ENCODE measurements around the gene ABCA4. TPM values are rescaled to one million over a fixed set of nuclear protein-coding genes. Genes with fewer than 3 reads are reported as not detected.

Gene ABCA4
- total RNA-seq, 2 experiments from 2014 or later: not detected

DNA sequence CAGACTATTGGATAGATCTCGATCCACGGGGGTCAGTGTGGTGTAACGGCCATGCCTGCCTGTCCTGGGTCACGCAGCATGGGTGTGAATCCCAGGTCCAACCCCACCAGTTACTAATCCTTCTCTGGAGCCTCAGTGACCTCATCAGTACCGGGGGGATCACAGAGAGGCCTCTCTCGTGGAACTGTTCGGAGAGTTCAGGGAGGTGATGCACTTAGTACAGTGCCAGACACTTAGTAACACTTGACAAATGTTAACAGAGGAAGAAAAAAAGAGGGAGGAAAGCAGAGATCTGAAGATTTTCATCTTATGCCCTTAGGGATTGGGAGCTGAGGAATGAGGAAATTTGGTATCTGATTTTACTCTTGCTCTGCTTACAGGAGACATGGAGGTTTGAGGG, 2.9 kb downstream of the ABCA4 start:
- Mint-ChIP-seq H3K4me3 (no peak overlapping the region), H3K27ac (no peak overlapping the region), H3K9me3 (no peaks in the 10 kb centered on the region), H3K27me3 (peaks cover 2% of the 10 kb centered on the region), H3K4me1 (no peaks in the 10 kb centered on the region), H3K36me3 (ENCODE audit: low read depth) (no peaks in the 10 kb centered on the region)
- no peak for DNase-seq
- POLR2A ChIA-PET: no interaction called here
- CTCF ChIA-PET: no interaction called here

DNA sequence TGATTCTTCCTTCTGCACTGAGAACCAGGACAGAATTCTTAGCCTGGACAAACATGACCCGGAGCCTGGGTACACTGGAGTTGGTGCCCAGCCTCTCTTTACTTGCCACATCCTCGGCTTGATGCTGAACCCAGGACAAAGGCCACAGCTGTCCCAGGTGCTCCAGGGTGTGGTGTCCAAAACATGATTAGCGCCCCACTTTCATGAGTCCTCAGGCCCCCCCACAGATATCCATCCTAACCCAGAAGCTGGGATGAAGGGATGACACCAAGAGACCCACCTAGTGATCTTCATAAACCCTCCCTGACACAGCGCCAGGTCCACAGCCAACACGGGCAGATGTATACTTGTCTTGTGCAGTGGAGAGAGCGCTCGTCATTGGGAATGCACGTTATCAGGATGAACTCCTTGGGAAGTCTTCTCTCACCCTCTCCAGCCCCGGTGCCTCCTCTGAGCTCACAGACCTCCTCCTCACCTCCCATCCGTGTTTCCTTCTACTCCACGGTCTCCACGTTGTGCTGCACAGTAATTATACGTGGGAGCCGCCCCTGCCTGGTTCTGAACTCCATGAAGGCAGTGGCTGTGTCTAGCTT, 3.6 kb downstream of the ABCA4 start:
- Mint-ChIP-seq H3K27ac (no peak overlapping the region), H3K4me3 (no peak overlapping the region), H3K9me3 (no peaks in the 10 kb centered on the region), H3K36me3 (ENCODE audit: low read depth) (no peaks in the 10 kb centered on the region), H3K27me3 (peaks cover 2% of the 10 kb centered on the region), H3K4me1 (no peaks in the 10 kb centered on the region)
- ChIA-PET CTCF (no interaction called here), POLR2A (no interaction called here)
- DNase-seq: no peak

DNA sequence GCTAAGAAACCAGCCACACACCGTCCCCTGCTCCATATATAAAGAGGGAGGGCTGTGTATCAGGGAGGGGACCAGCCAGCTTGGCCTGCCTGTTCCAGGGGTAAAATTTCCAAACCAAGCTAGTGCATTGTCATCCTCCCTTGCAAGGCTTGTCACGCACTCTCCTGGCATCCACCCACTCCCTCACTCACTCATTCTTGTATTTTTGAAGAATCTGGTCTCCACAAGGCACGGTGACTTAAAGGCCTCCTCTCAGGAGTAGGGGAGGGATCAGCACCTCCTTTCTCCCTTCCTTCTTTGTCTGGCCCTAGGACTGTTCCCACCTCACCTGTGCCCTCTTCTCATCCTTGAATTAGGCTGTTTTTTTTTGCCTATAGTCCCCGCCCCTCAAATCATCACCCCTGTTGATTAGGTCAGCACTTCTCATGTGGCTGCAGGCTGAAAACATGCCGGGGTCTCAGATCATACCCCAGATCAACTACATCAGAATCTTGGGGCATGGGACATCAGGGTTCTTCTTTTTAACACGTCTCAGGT, 5.0 kb downstream of the ABCA4 start:
- H3K4me3 Mint-ChIP-seq: no peak overlapping the region
- no peak overlapping the region for H3K27ac Mint-ChIP-seq
- no peaks in the 10 kb centered on the region for H3K9me3 Mint-ChIP-seq
- POLR2A ChIA-PET: no interaction called here
- H3K36me3 Mint-ChIP-seq (ENCODE audit: low read depth): no peaks in the 10 kb centered on the region
- H3K4me1 Mint-ChIP-seq: no peaks in the 10 kb centered on the region
- CTCF ChIA-PET: no interaction called here
- no peak for DNase-seq
- H3K27me3 Mint-ChIP-seq: peaks cover 2% of the 10 kb centered on the region

DNA sequence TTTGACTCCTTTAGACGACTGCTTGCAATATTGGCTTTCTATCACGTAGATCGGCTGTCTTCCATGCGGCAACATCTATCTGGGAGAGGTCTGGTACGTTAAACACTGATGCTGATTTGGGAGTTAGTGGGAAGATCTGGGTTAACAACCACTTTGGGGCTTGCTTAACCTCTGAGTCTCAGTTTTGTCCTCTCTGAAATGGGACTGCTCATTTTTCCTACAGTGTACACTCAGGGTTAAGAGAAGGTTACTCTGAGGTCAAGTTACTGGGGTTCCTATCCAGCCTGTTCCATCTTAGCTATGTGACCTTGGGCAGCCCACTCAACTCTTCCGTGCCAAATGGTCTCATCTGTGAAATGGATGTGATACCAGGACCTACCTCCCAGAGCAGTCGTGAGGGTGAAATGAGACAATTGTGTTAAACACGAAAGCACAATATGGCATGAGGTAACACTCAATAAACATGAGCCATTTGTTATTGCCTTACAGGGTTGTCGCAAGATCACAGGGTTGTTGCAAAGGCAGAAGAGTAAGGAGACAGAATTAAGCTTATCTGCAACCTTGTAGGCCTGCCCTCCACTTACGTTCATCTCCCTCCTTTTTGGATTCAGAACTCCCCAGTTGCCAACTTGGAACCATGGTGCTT, 5.6 kb downstream of the ABCA4 start:
- no peaks in the 10 kb centered on the region for H3K36me3 Mint-ChIP-seq (ENCODE audit: low read depth)
- H3K4me3 Mint-ChIP-seq: no peak overlapping the region
- ChIA-PET POLR2A (no interaction called here), CTCF (no interaction called here)
- H3K4me1 Mint-ChIP-seq: no peaks in the 10 kb centered on the region
- no peak overlapping the region for H3K27ac Mint-ChIP-seq
- no peak for DNase-seq
- peaks cover 4% of the 10 kb centered on the region for H3K27me3 Mint-ChIP-seq
- H3K9me3 Mint-ChIP-seq: no peaks in the 10 kb centered on the region

DNA sequence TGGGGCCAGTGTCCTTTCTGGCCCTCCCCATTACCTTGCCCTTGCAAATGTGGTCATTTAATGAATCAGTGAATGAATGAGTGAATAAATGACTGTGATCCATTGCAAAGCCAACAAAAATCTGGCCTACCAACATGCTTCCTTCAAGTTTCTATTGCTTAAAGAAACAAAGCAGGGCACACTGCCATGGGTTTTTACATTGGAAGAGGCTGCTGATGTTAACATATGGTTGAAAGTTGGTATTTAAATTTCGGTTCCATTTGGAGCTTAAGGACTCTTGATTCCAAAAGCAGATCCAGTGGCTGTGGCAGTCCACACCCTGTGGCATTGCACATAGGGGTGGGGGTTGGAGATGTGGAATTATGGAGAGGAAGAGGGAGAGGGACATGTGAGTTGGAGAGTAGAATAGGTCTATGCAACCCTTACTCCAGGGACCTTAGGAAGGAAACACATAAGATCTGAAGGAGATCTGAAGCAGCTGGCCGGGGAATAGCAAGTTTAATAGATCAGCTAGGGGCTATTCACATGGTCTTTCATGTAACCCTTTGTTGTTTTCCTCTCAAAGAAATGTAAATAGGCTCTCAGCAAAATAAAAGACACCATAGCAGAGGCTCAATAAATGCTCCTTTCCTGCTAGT, 7.2 kb downstream of the ABCA4 start:
- H3K4me1 Mint-ChIP-seq: no peaks in the 10 kb centered on the region
- H3K36me3 Mint-ChIP-seq (ENCODE audit: low read depth): no peaks in the 10 kb centered on the region
- no peak for DNase-seq
- H3K27ac Mint-ChIP-seq: no peak overlapping the region
- no peak overlapping the region for H3K4me3 Mint-ChIP-seq
- ChIA-PET CTCF (no interaction called here), POLR2A (no interaction called here)
- H3K9me3 Mint-ChIP-seq: no peaks in the 10 kb centered on the region
- peaks cover 4% of the 10 kb centered on the region for H3K27me3 Mint-ChIP-seq

DNA sequence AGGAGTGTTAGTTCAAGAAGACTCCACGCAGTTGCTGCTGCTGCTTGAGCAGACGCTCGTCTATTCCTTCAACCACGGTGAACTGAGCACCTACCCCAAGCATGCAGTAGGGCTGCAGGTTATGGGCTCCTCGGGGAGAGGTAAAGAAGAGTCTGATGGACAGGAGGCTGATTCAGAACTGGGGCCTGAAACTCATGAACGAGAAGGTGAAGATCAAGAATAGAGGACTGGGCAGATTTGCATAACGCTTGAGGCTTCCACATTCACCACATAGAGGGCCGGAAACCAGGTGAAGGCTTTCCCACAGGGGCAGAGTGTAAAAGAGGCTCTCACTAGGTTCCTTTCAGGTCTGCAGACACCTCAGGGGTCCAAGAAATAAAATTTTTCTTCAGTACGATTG, 9.1 kb downstream of the ABCA4 start:
- Mint-ChIP-seq H3K27ac (no peak overlapping the region), H3K36me3 (ENCODE audit: low read depth) (no peaks in the 10 kb centered on the region), H3K4me3 (no peak overlapping the region), H3K9me3 (no peaks in the 10 kb centered on the region), H3K27me3 (peaks cover 17% of the 10 kb centered on the region), H3K4me1 (peaks cover under 1% of the 10 kb centered on the region)
- ChIA-PET CTCF (no interaction called here), POLR2A (no interaction called here)
- DNase-seq: no peak

DNA sequence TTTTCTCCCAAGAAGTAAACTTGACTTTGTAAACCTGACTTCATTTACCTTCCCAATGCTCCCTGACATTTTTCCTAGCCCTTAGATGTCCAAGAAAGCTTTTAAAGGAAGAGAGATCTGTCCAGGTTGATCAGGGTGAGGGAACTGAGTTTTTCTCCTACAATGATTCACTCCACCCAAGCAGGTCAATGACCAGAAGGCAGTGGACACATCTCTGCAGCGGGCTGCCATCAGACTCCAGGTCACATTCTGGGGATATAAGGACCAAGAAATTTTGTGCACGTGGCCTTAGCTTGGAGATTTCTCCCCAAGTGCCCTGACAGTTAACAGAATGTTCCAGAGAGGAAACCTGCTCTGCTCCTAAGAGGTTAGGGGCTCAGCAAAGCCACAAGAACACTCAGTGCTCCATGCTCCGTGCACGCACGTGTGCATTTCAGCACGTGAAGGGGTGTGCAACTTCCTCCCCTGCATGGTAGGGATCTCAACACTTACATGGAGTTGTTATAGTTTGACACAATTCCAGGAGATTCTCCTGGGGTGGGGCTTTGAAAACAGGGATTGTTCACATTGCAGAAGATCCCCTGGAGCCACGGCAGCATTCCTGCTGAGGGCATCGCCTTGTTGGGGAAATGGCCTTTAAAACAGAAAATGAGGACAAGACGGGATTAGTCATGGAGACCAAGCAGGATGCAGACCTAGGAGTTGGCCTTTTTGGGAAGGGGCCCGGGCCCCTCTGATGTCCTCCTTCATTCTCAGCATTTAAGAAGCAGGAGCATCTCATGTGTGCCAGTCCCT, 9.8 kb downstream of the ABCA4 start:
- no peak for DNase-seq
- H3K9me3 Mint-ChIP-seq: no peaks in the 10 kb centered on the region
- peaks cover 7% of the 10 kb centered on the region for H3K4me1 Mint-ChIP-seq
- no peak overlapping the region for H3K27ac Mint-ChIP-seq
- POLR2A ChIA-PET: no interaction called here
- peaks cover 24% of the 10 kb centered on the region for H3K27me3 Mint-ChIP-seq
- CTCF ChIA-PET: no interaction called here
- H3K4me3 Mint-ChIP-seq: no peak overlapping the region
- no peaks in the 10 kb centered on the region for H3K36me3 Mint-ChIP-seq (ENCODE audit: low read depth)

DNA sequence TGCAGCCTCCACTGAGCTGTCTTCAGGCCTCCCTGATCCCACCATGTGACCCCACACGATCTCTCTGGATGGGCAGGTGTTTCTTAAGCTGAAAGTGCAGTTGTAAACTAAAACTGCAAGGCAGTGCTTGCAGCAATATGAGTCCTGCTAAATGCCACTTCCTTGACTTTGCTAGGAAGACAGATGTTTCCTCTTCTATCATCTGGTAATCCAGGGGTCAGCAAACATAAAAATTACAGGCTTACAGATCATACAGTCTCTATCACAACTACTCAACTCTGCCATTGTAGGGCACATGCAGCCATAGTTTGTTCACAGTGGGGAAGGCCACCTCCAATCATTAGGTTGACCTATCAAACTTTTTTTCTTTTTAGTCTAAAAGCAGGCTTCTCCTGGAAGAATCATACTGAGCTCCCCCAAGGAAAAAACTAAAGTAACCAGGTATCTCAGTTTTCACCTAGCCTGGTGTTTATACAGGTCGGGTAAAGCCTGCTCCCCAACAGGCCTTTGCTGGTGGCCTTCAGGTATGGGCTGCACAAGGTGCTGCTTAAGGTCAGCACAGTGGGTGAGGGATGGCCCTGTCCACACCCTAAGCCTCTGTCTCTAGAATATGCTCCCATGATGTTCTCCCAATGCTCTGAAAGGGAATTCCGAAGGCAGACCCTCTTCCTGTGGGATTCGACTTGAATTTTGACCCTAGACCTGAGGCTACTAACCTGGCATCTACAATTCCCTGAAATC, 10.8 kb downstream of the ABCA4 start:
- peaks cover 28% of the 10 kb centered on the region for H3K27me3 Mint-ChIP-seq
- no peaks in the 10 kb centered on the region for H3K9me3 Mint-ChIP-seq
- H3K4me3 Mint-ChIP-seq: no peak overlapping the region
- CTCF ChIA-PET: no interaction called here
- H3K4me1 Mint-ChIP-seq: peaks cover 12% of the 10 kb centered on the region
- H3K36me3 Mint-ChIP-seq (ENCODE audit: low read depth): no peaks in the 10 kb centered on the region
- DNase-seq: no peak
- H3K27ac Mint-ChIP-seq: no peak overlapping the region
- POLR2A ChIA-PET: no interaction called here

DNA sequence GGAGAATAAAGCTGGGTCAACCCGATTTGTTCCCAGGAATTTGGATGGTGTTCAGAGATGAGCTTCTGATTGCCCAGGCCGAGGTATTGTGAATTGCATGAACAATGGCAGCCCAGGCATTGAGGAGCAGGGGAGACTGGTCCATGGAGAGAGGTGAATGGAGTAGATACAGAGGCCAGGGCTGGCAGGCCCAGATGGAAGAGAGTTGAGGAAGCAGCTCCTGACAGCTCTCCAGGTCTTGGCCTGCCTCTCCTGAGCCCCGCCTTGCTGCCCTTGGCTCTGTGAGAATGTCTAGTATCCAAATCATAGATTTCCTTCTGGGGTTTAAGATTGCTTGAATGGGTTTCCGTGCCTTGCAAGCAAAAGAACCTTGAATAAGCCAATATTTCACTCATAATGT, 11.5 kb downstream of the ABCA4 start:
- Mint-ChIP-seq H3K4me3 (no peak overlapping the region), H3K4me1 (peaks cover 13% of the 10 kb centered on the region)
- POLR2A ChIA-PET: no interaction called here

DNA sequence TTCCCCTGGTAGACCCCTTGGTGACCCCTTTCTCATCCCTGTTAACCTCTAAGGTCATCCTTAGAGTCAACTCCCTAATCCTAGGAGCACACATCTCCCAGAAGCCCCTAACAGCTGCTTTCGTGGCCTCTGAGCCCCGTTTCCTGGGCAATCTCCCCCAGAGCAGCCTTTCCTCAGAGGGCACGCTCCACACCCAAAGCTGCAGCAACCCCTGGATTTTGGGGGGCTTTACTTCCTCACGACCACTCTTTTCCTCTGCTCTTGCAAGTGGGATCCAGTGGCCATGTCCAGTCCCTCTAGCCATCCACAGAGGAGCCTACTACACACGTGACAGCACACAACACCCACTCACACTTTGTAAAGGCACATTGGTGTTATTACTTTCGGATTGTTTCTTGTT, 13.8 kb downstream of the ABCA4 start:
- H3K27me3 Mint-ChIP-seq: peaks cover 43% of the 10 kb centered on the region
- no peaks in the 10 kb centered on the region for H3K9me3 Mint-ChIP-seq
- no peak overlapping the region for H3K4me3 Mint-ChIP-seq
- no peak overlapping the region for H3K27ac Mint-ChIP-seq
- DNase-seq: no peak
- ChIA-PET CTCF (no interaction called here), POLR2A (no interaction called here)
- no peaks in the 10 kb centered on the region for H3K36me3 Mint-ChIP-seq (ENCODE audit: low read depth)
- peaks cover 13% of the 10 kb centered on the region for H3K4me1 Mint-ChIP-seq

More for the DNA sequence above, 11.5 kb downstream of the ABCA4 start:
- DNase-seq: no peak
- CTCF ChIA-PET: no interaction called here
- Mint-ChIP-seq H3K27me3 (peaks cover 34% of the 10 kb centered on the region), H3K9me3 (no peaks in the 10 kb centered on the region), H3K36me3 (ENCODE audit: low read depth) (no peaks in the 10 kb centered on the region), H3K27ac (no peak overlapping the region)

DNA sequence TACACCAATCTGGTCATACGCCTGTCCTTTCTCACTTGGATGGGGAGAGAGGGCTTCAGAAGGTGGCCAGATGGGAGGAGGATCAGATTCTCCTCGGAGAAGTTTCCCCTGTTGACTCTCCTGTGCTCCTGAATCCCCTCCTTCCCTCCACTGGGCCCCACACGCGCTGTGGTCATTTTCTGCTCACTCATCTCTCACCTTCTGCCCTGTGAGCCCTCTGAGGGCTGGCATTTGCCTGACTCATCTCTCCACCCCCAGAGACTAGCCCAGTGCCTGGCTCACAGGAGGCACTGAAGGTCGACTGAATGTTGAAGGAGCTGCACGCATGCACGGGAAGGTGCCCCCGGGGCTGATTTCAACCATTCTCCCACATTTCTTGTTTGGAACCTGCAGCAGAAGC, 14.2 kb downstream of the ABCA4 start:
- no peaks in the 10 kb centered on the region for H3K9me3 Mint-ChIP-seq
- ChIA-PET POLR2A (no interaction called here), CTCF (no interaction called here)
- DNase-seq: no peak
- H3K27ac Mint-ChIP-seq: no peak overlapping the region
- H3K4me1 Mint-ChIP-seq: peaks cover 13% of the 10 kb centered on the region
- H3K4me3 Mint-ChIP-seq: no peak overlapping the region
- H3K27me3 Mint-ChIP-seq: peaks cover 43% of the 10 kb centered on the region
- H3K36me3 Mint-ChIP-seq (ENCODE audit: low read depth): no peaks in the 10 kb centered on the region

DNA sequence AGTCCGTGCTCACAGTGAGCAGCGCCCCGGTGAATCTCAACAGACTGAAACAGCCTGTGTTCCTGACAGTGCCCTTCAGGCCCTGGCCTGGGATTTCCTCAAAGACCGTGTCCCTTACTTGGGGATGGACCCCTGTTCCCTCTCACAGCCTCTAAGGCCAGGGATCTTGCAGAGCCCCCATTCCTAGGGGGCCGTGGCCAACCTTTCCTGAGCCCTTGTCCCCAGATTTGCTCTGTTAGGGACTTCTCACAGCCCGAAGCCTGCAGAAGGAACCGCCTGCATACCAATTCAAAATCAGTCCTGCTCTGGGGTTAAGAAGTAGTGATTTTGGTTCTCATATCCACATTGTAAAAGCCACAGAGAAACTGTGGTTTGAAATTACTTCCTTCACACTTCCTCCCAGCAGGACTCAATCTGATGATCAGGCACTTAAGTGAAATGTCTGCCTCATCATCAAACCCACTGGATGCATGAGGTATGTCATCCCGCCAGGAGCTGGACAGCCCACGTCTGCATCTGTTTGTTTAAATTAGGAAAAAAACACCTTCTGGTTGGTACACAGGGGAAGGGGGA, 14.9 kb downstream of the ABCA4 start:
- ChIA-PET CTCF (no interaction called here), POLR2A (no interaction called here)
- no peak for DNase-seq
- Mint-ChIP-seq H3K4me3 (no peak overlapping the region), H3K9me3 (no peaks in the 10 kb centered on the region), H3K27ac (no peak overlapping the region), H3K36me3 (ENCODE audit: low read depth) (no peaks in the 10 kb centered on the region), H3K27me3 (peaks cover 43% of the 10 kb centered on the region), H3K4me1 (peaks cover 13% of the 10 kb centered on the region)

DNA sequence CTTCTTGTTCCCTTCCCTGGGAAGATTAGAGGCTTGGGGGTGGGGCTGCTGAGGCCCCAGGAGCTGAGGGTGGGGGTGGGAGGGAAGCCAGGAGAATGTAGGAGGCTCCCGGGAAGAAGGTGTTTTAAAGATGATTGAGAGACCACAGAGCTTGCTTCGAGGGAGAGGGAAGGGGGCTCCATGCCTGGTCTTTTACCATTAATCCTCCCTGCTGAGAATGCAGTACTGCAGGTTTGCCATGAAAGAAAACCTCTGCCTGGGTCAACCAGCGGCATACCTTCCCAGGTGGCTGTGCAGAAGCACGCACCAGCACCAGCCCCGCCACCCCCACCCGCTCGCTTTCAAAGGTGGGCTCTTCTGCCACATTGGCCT, 15.4 kb downstream of the ABCA4 start:
- H3K9me3 Mint-ChIP-seq: no peaks in the 10 kb centered on the region
- CTCF ChIA-PET: no interaction called here
- peaks cover 41% of the 10 kb centered on the region for H3K27me3 Mint-ChIP-seq

More for the DNA sequence above, 15.4 kb downstream of the ABCA4 start:
- Mint-ChIP-seq H3K4me1 (peaks cover 13% of the 10 kb centered on the region), H3K36me3 (ENCODE audit: low read depth) (no peaks in the 10 kb centered on the region), H3K4me3 (no peak overlapping the region), H3K27ac (no peak overlapping the region)
- no peak for DNase-seq
- POLR2A ChIA-PET: no interaction called here
